Left hindlimb (tissue), 1 donor: Measurements from ENCODE around the gene GRIK4.

ENCODE experiments used
- DNase-seq: peaks from one replicate; pipeline ENCODE4 v3.0.0-alpha.2; 2018

The GRIK4 gene

DNA sequence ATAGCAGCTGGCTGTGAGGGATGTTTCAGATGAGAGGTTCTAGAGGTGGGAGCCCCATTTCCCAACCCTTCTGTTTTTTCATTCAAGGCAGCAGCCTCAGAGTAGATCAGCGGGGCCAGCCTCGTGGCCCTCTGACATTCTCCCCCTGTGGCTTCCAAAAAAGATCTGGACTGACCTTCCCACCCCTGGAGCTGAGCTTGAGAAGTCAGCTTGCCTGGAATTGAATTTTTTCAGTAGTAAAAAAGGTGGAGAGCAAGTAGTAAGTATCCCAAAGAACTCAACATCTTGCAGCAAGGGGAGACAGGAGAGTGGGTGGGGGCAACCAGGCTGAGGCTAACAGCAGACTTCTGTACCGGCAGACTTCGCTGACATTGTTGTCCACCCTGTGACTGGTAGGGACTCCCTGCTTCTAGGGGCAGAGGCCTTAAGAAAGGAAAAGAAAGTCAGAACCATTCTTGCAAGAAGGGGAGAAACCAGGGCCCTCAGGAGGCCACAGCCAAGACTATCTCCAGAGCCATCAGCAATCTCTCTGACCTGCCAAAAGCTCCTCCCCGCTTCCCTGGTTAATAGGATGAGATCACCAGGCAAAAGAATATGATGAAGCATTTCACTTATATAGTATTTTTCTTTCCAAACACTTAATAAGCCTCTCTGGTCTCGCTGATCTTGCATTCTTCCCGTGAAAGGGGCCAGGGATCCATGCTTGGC, 2.0 kb upstream of the GRIK4 start:
- DNase-seq = no peak

DNA sequence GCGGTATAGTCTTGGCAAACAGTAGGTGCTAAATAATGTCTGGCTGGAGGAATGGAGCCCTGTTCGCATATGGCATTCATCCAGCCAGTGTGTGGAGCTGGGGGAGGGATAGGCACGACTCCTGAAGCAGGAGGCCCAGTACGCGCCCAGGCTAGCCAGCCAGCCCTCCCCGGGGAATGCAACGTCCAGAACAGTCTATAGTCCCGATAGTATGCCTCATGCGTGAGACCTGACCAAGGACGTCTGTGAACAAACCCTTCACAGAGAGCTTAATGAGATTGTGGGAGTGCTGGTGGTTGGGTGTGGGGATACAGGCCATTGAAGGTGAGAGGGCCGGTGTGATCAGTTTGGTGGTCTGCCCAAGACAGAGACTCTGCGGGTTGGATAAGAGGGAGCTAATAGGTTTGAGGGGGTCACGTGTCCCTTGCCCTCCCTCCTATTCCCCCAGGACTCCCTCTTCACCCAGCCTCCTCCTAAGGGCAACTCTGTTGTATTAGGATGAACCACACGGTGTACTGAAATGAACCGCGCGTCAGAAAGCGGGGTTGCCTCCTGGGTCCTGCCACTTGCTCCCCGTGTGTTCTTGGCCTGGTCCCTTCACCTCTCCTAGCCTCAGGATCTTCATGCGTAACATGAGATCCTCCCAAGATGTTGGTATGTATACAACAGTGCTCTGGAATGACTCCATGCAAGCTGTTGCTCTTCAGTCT, 987 bp upstream of the GRIK4 start:
- DNase-seq = no peak

DNA sequence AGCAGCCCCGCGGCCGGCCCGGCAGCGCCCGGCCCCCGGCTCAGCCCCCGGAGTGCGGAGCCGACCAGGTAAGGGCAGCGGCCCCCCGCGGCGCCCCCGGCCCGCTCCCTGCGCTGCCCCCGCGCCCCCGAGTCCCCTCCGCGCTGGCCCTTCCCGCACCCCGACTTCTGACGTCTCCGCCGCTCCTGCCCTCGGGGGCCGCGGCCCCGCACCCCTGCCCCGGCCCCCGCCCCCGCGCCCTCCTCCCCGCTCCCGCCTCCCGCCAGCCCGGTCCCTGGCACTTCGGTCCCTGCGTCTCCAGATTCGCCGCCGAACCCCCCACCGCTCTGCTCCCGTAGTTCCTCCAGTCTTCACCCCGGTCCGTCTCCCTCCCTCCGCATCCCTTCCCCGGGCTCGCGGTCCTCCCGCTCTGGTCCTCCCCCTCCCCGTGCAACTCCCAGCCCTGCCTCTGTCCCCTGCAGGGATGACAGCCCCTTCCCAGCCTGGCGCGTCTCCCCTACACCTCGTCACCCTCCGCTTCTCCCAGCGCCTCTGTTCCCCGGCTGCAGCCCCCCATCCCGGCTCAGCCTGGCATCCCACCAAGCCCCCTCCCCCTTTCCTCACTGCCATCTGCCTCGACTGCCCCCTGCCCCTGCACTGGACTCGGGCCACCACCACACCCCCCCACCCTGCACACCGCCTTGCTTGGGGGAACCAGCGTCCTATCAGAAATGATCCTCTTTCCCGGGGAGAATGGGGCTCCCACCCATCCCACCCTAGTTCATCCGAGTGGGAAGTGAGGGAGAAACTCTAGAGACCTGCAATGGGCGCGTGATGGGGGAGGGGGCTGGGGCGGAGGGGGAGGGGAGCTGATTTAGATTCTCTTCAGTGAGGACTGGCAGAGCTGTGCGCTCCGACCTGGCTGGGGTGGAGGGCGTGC, 531 bp downstream of the GRIK4 start:
- no peak for DNase-seq

DNA sequence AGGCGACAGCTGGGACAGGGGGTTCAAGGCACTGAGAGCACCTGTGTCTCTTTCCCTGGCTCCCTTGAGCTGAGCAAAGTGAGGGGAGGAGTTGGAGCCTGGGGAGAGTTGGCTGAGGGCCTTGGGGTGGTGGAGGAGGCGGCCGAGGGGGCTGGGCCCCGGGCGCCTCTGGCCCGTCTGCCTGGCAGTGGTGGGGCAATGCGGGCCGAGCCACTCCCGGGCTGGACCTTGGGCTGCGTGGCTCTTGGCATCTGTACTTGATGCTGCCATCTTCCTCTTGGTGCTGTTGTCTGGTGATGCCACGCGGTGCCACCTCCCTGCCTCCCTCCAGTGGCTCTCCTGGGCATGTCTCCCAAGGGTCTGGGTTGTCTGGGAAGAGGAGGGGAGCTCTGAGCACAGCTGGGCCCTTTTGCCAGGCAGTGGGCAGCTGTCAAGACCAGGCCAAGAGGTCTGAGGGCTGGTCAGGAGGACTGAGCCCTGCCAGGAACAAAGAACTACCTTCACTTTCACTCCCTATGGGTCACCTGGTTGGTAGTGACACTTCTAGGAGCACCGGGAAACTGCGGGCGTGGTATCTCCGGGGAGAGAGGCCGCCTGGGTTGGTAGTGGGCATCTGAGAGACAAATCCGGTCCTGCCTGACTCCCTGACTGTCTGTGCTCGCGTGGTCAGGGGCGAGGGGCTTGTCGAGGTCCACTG, 1.3 kb downstream of the GRIK4 start:
- DNase-seq = no peak

DNA sequence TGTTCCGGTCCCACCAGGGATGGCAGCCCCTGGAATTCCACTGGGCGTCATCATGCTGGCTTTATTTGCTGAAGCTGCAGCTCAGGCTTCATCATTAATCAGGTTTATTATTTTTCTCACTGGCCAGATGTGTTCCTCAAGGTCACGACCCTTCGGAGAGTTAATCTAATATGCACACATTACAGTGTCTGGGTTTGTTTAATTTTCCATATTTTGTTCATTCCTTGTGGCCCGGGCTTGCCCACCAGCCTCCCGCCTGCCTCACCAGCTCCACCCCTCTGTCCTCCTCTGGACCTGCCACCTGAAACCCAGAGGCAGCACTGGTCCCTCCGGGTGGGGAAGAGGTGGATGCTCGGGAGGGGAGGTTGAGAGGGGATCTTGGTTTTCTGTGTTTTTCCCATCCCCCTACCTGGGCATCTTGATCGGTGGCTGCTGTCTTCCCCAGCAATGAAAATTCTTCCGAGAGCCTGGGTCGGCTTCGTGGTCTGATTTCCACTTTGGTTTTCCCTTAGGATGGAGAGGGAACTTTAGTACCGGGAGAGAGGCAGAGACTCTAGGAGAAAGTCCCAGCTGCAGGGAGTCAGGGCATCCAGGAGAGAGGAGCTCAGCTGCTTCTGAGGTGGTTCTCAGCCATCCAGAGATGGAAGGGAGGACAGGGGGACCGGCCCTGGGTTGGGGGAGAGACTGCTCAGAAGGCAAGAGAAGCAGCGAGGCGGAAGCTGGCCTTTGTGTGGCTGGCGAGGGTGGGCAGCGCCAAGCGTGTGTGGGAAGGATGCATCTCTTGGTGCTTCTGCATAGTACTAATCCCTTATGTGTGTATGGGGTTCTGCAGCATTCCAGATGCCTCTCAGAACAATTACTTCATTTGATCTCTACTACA, 2.1 kb downstream of the GRIK4 start:
- no peak for DNase-seq

DNA sequence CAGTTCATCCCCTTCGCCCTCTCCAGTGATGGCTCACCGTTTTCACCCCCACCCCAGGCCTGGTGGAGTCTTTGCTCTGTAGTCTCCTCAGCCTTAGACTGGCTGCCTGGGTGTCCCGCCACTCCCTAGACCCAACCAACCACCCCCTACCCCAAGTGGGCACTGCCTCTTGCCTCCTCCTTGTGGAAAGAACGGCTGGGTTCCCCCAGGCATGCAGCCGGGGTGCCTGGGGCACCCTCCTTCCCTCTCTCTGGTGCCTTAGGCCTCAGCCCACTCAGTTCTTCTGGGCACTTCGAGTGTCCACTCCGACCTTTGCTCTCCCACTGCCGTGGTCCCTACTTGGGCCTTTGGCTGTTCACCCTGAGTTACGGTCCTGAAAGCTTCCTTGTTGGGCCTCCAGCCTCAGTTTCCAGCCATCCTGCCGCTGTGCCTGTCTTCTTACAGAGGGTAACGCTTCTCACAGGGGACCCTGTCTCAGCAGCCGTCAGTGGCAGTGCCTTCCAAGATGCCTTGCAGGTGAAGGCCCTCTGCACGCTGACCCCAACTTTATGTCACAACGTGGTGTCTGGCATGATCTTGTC, 3.1 kb downstream of the GRIK4 start:
- no peak for DNase-seq

DNA sequence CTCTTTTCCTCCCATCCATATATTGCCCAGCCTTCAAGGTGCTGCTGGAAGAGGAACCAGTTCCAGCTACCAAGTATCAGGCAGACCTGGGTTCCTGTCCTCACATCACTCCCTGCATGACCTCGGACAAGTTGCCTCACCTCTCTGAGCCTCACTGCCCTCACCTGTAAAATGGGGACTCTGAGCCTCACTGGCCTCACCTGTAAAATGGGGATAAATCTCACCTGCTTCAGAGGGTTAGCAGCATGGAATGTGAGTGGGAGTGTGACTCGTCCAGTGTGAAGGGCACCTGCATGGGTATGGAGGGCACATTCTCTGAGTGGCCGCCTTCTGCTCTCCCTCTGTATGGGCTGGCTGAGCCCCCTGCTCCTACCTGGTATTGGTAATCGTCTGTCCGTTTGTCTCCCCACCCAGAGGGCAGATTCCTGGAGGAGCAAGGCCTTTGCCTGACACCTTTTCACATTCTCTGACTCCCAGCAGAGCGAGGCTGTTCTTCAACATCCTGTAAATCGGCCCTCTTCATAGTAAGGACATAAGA, 3.7 kb downstream of the GRIK4 start:
- DNase-seq = no peak

DNA sequence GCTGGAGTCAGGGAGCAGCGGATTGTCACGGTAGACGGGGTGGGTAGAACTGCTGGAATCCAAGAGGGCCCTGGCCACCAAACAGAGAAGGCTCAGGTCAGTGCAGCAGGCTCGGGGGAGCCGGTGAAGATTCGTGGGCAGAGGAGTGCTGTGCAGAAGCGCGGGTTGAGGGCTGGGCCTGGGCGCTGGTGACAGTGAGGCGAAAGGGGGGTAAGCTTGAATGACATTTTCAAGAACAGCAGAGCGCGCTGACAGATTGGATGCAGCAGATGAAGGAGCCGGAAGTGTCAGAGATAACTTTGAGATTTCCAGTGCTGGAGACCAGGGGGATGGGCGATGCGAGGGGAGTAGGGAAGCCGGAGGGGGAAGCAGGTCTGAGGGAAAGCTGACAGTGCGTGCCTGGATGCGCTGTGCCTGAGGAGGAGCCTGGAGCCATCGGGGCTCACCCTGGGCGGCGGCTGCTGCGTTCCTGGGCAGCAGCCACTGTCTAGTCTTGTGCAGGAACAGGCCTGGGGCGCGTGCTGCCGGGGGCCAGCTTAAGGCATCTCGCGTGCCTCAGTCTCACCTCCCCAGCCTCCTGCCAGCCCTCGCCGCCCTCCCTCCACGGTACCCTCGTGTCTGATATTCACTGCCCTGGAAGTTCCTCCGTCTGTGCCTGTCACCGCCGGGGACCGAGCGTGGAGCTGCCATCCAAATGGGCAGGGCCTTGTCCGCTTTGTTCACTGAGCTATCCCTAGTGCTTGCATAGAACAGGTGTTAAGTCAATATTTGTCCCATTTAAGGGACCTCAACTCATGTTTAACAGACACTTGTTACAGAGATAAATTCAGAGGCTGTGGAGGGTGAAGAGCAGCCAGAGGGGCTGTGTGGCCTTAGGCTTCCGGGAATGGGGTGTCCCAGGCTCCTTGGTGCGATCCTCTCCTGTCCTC, 5.2 kb downstream of the GRIK4 start:
- no peak for DNase-seq

DNA sequence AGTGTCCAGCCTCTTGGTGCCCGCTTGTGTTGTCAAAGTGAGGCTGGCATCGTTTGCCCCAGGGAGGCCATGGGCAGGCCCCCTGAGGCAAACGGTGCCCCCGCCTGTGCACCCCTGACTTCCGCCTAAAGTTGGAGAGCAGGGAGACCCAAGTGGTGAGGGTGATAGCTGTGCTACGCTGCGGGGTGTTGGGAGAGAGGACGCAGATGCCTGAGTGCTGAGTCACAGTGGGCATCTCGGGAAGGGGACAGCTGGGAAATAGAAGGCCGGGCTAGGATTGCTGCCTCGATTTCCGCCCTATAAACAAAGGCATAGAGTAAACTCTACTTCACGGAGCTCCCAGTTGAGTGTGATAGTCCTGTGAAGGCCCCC, 5.8 kb downstream of the GRIK4 start:
- DNase-seq = no peak

DNA sequence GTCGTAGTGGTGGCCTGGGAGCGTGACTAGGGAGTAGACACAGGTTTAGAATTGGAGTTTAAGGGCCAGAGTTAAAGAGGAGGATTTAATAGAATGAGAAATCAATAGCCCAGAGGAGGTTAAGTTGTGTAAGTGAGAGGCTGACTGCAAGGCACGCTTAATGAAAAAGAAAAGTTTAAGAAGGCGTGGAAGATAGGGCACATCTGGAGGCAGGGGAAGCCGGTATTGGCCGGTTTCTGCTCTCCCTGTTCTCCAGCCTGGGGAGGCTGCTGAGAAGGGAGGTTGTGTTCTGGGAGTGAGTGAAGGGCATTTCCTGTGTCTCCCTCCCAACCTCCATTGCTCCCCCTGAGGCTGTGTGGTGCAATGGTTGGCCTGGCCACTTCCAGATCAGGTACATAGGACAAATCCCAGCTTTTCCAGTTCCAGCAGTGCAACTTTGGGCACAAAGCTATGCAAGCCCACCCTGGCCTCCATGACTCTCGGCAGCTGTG, 6.3 kb downstream of the GRIK4 start:
- DNase-seq = no peak

DNA sequence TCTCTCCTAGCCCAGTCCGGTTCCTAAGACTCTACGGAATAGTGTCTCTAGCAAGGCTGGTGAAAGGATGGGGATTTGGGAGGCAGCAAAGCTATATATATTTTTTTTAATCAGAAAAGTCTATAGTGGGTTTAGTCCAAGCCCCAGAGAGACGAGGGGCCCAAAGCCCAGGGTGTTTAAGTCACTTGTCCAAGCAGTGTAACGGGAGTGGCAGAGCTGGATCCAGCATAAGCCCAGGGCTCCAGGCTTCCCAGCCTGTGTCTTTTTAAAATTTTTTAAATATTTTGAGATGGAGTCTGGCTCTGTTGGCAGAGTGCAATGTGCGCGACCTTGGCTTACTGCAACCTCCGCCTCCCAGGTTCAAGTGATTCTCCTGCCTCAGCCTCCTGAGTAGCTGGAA, 6.8 kb downstream of the GRIK4 start:
- DNase-seq = no peak

DNA sequence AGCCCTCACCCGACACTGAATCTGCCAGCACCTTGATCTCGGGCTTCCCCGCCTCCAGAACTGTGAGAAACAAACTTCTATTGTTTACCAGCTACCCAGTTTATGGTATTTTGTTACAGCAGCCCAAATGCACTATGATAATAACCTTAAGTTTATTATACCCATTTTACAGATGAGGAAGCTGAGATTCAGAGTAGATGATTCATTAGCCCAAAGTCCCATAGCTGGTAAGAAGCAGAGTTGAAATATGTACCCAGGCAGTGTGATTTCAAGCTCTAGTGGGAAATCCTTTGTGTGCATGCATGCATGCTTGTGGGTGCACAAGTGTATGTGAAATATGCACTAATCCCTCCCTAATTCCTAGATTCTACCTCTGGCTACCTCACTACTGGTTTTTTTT, 7.9 kb downstream of the GRIK4 start:
- no peak for DNase-seq

DNA sequence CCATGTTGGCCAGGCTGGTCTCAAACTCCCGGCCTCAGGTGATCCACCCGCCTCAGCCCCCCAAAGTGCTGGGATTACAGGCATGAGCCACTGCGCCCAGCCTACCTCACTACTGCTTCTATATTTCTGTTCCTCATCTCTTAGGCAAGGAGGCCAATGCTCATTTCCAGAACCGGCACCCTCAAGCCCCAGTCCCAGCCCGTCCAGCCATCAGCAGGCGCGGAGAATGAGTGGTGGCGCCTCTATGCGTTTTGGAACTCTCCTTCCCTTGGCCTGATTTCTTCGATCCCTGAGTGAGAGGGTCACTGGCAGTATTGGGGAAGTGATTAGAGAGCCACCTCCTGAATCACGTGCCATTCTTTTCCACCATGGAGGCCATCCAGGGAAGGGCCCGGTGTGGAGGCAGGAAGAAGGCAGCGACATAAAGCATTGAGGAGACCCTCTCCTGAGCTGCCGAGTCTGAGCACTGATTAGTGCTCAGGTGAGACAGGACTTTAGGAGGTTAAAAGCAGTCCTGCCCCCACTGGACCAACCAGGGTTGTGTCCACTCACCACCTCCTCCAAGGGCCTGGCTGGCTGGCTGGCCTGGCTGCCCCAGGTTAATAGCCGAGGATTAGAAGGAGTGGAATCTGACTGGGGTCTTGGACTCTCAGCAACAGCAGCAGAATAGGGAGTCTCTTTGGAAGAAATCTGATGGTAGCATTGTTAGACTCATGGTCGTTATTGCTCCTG, 8.7 kb downstream of the GRIK4 start:
- no peak for DNase-seq

DNA sequence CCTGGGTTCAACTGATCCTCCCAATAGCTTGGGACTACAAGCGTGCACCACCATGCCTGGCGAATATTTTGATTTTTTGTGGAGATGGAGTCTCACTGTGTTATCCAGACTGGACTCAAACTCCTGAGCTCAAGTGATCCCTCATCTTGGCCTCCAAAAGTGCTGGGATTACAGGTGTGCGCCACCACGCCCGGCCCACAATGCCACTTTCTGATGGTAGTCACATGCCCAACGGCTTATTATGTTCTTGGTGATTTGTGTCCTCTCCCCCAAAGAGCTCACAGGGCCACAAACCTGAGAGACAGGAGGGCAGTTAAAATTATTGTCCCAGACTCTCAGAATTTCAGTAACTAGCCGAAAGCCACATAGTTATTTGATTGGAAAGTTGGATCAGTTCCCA, 9.6 kb downstream of the GRIK4 start:
- no peak for DNase-seq

DNA sequence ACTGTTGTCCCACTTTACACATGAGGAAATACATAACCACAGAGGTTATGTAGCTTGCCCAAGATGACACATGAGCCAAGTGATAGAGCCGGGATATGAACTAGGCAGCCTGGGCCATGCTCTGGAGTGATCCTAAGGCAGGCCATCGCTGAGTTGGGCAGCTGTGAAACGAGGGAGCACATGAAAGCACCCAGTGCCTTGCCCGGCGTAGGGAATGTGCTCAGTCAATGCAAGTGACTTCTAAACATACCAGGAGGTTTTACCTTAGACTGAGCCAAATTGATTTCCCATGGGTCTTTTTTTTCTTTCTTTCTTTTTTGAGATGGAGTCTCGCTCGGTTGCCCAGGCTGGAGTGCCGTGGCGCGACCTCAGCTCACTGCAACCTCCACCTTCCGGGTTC, 10.5 kb downstream of the GRIK4 start:
- no peak for DNase-seq

DNA sequence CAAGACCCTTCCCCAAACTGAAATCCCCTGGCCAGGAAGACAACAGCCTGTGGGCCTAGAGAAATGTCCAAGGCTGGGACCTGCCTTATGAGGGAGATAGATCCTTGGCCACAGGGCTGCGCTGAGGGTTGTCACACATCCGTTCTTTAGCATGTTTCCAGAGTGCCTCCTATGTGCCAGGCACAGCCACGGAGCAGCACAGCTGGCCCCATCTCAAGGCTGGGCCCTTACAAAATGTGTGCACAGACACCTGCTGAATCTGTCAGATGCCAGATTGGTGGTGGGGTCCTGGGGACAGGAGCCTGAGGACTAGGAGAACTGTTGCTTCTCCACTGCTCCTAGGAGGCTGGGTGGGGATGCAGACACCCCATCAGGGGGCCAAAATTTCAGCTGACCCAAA, 11.2 kb downstream of the GRIK4 start:
- no peak for DNase-seq

DNA sequence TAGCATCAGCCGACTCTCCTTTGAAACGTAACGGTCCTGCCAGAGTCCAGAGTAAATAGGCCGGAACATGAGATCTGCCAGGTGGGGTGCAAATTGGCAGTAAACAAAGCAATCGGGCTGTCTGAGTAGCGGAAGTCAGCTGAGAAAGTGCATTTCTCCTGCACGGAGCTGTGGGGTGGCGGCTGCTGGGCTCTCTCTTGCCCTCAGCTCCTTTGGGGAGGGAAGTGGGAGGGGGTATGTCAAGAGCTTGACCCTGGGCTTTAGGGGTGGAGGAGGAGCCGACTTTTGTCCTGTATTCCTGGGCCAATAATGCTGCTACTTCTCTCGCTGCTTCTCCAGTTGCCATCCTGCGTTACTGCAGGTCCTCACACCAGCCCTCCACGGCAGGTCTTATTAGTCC, 11.6 kb downstream of the GRIK4 start:
- no peak for DNase-seq

DNA sequence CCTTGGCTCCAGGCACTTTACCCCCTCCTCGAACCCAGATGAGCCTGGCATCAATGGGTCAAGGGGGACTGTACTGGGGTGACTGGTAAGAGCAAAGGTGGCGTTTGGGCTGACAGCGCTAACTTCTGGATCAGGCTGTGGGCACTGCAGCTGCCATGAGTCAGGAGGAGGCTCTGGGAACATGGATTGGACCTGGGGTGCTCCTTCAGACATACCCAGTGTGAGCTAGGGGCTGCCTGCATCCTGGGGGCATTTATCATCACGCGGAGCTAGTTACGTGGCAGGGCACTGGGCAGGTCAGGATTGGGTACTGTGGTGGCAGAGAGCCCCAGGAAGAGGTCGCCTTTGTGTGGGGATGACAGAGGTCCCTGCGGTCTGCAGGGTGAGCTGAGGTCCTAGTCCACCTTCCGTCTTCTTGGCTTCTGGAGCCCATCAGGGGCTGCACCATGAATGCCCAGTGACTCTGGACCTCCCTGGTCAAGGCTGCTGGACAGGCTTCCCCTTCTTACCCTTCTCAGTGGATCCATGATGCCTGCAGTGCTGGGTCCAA, 13.1 kb downstream of the GRIK4 start:
- DNase-seq = no peak
